Activated CD4-positive, CD25-positive, alpha-beta regulatory T cell treated with anti-CD3 and anti-CD28 coated beads, Interleukin-2, amount 50 U/mL, for 16 hours (primary cell): ENCODE measurements around the gene STRADA.
A peak's percentile ranks its signal among the peaks of the same experiment; 100 is the strongest.

ENCODE experiments used
- DNase-seq: peaks from one replicate; pipeline ENCODE4 v3.0.0-alpha.2; 2020; ENCODE audit warnings: low read depth, low spot score

Gene STRADA

DNA sequence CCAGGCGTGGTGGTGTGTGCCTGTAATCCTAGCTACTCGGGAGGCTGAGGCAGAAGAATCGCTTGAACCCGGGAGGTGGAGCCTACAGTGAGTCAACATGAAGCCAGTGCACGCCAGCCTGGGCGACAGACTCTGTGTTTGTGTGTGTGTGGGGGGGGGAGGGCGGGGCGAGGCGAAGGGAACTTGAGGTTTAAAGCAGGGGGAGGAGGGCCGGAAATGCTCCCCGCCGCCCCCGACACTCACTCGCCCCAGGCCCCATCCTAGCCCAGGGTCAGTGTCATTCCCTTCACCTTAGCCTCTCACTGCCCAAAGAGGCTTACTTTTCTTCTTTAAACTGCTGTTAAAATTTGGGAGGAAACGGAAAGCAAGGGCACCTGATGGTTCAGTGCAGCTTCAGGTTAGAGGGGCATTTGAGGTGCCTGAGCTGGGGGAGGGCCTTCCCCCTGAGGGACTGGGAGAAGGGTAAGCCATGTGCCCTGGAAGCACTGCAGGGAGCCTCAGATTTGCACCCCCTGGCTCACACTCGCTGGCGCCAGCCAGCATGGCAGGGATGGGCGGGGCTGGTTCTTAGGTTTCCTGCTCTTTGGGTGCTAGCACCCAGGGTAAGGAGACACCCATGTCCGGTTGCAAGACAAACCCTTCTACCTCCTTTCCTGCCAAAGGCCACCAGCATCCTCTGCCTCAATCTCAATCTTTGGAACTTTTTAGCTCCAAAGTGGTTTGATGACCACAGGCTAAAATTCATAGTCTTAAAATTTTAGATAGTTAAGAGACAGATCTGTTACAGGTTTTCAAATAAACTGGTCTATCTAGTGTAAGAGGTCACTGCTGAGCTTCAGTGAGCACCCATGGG lies 39.5 kb downstream of the STRADA start:
- DNase-seq, result no peak

DNA sequence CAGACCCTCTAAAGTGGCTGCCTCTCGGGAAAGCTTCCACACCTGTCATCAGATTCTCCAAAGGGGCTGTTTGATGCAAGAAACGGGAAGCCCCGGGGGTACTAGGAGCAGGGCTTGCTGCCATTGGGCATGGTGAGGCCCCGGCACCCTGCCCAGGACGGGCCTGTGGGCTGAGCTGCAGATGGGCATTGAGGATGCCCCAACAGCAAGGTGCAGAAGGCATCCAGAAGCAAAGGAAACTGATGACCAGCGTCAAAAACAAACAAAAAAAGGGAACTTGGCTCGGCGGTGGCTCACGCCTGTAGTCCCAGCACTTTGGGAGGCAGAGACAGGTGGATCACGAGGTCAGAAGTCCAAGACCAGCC lies 40.2 kb downstream of the STRADA start:
- DNase-seq, result no peak

DNA sequence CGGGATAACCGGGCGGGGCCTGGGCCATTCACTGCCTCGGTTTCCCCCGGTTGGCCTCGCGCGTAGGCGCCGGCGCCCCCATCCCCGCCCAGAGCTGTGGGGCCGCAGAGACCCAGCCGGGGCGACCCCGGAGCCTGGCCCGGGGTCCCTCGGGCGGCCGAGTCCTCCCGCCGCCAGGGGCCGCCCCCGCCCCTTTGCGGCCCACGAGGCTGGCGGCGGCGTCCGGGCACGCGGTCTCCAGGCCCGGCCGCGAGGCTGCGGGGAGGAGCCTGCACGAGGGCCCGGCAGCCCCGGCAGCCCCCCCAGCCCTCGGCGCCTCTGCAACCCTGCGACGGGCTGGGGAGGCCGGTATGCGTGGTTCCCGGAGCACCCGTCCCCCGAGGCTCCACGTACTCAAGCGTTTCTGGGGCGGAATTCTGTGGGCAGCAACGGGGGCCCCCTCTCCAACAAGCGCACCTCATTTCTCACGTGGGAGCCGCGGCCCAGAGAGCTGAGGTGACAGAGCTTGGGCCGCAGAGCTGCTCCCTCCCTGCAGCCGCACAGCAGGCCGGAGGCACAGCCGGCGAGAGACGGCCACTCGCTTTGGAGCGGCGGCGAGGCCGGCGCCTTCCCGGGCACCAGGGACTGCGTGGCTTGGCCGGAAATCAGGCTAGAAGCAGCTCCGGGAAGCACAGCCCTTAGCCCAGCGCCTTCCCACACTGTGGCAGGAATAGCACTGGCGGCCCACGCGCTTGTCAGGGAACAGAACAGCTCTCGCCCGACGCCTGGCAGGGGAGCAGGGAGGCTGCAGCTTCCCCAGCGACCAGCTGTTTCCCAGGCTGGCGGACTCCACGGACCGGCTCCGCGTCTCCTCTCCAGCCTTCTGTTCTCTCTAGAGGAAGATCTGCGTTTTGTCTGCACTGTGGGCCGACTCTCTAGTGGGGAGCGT lies 40.8 kb downstream of the STRADA start:
- DNase-seq, result no peak

DNA sequence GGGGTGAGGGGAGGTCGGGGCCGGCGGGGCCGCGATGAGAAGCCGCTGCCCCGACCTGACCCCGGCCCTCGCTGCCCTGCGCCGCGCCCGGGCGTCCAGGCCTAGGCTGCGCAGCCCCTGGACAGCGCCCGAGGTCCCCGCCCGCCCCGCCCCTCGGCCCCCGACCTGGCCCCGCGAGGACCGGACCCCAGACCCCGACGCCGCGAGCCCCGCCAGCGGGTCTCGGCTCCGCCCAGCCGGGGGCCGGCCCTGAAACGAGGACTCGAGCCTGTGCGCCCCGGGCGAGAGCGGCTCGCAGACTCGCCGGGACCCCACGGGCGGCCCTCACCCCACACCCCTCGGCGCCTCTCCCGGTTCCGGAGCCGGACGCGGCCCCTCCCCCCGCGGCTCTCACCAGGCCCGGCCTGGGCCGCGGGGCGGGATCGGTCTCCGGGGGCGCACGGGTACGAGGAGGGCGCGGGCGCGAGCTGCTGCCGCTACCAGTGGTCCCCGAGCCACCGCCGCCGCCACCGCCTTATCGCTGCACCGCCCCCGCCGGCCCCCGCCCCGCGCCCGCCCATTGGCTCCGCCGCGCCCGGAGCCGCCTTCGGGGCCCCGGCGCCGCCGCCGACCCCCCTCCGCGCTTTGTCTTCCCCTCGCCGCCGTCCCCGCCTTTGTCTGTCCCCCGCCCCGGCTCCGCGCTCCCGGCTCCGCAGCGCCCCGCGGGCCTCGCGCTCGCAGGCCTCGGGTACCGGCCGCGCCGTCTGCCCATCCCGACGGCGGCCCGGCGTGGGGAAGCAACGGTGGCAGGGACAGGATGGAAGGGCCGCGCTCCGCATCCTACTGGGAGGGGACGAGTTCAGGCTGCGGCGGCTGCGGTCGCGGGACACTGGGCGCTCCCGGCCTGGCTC lies 41.7 kb downstream of the STRADA start, which contains the start of gene LIMD2:
Gene LIMD2, minus strand, starts transcription at position 488 of the 890 bp plus-strand sequence. CDS start 827 bp downstream, outside the sequence.
- peak; percentile 62 for DNase-seq

DNA sequence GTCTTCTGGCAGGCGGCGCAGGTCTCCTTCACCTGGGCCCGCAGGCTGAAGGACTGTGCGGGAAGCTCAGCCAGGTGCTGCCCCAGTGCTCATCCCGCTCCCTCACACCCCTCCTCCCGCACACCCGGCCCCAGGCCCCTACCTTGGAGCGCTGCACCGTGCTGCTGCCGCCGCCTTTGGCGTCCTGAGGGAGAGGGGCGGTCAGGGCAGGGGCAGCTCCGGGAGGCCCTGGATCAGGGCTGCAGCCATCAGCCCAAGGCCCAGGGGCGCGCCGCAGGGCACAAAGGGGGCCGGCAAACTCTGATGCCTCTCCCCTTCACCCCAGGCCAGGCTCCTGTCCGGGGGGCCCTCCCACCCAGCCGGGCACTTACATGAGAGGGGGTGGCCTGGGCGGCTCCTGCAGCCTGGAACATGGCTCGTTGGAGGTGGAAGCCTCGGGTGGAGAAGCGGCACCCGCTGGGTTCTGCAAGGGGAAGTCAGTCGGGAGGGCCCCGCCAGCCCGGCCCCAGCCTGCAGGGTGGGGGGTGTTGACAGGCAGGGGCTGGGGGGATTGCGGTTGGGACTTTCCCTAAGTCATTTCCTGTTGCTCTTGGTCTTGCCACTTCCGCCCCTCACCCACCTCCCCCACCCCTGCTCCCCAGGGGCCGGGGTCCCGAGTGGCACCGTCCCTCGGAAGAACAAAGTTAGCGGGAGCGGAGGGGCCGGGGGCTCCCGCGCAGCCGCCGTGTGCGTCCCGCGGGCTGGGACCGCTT lies 42.5 kb downstream of the STRADA start:
- DNase-seq, result peak; percentile 63

DNA sequence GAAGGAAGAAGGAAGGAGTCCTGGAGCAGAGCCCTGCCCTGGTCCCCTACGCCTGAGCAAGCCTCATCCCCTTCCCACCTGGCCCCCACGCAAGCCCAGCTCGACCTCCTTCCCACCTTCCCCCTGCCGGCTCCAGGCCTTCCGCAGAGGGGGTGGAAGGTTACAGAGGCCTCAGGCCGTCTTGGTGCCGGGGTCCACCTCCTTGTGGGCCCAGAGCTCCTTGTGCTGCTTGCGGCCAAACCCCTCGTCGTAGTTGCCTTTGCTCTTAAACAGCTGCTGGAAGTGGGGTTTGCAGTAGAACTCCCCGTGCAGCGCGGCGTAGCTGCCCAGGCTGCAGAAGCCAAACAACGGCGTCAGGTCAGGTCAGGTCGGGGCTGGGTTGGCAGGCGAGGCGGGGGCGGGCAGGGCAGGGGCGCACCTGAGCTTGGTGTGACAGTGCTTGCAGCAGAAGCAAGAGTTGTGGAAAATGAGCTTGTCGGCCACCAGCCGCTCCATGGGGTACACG lies 43.2 kb downstream of the STRADA start:
- DNase-seq, result no peak

DNA sequence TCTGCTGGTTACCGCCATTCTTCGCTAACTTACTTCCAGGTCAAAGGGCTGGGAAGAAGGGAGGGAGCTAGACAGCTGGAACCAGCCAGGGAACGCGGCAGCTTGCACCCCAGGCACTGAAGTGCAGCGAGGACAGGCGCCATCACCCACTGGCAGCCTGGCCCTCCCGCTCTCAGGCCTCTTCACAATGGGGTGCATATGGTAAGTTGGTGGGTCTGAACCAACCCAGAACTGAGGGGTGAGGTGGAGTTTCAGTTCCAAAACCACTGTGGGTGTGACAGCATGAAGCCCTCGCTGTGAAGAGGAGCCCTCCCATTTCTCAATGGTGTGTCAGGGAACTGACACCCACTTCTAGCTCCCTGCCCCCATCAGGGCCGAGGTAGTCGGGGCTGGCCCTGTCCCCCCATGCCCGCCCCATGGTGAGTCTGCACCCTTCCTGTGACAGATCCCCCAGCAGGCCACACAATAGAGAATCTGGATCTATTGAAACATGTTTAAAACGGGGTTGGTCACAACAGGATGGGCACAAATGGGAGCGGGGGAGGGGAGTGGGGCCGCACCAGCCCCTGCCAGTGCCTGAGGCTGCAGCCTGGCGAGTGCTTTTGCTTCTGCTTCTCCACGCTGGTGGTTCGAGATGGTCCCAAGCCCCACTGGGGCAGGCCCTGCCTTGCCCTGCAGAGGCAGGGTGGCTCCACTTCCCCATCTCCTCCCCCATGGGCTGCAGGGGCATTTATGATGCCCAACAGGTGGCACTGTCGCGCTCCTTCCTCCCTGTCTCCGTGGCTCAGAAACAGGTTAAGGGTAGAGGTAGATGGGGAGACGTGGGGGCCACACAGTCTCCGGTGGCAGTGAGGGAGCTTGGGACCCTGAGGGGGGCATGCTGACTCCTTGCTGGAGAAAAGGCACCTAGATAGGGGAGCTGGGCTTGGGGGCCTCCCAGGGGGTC lies 44.0 kb downstream of the STRADA start:
- peak; percentile 68 for DNase-seq

DNA sequence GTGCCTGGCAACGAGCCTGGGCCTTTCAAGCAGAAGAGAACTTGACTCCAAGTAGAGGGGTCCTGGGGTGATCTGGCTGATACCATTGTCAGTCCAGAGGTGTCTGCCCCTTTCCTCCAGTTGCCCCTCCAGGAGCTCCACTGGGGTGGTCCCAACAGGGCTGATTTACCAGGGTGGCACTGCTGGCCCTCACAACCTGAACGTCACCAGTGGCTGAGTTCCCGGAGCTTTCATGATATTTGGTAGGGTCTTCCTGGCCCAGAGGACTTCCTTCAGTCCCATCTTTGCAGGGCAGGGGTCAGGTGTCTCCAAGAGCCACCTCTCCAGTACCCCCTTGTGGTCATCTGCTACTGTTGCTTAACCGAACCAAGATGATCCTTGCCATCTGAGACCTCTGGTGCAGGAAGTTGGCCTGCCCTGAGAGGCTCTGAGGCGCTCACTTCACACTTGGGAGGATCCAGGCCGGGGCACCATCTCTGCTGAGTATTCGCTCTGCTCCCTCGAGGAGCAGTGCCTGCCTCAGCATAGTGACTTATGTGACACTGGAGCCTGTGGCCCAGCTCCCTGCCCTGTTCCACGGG lies 45.1 kb downstream of the STRADA start:
- DNase-seq, result no peak

DNA sequence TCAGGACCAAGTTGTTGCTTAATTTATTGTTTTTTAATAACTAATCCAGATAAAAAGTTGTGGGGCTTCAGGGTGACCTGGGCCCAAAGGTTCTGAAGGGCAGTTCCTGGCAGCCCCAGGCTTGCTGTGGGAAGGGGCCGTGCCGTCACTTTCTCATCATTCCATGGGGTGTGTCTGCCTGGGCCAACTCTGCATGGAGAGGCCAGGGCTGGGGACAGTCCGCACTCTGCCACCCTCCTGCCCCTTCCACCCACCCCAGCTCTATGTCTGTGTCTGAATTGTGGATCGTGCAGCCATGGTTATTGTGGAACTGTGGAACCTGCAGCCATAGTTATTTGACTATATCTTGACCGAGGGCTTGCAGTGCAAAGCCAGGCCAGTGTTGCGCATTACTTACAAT lies 45.7 kb downstream of the STRADA start:
- DNase-seq, result no peak

DNA sequence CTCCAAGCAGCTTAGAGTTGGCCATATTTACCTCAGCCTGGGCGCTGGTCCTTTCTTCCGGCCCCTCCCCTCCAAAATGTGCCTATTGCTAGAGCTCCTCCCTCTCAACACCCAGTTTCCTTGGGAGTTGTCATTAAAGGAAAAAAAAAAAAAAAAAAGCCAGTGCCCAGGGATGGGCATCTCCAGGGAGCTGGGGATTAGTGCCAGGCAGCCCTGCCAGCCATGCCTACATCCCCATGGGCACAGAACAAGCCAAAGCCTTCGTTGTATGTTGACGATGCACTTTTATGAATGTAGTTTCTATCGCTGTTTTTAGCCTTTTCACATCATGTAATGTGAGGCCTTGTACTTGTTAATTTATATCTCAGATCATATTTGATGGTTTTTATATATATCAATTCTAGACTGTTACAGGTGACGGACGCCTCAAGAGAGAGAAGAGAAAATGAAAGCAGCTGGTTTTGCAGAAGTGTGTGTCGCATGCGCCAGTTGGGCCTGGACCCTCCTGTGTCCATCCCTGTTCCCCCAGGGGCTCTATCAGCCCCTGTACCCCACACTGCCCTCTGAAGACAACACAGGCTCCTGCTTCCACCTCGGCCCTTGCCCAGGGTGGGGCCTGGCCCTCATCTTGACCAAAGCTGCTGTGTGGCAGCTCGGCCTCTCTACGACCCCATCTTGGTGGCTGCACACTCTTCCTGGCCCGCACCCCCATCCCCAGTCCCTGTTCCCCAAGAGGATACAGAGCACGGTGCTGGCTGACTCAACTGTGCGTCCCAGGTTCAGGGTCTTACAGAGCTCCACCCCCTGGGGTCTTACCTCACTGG lies 46.4 kb downstream of the STRADA start:
- DNase-seq, result no peak

DNA sequence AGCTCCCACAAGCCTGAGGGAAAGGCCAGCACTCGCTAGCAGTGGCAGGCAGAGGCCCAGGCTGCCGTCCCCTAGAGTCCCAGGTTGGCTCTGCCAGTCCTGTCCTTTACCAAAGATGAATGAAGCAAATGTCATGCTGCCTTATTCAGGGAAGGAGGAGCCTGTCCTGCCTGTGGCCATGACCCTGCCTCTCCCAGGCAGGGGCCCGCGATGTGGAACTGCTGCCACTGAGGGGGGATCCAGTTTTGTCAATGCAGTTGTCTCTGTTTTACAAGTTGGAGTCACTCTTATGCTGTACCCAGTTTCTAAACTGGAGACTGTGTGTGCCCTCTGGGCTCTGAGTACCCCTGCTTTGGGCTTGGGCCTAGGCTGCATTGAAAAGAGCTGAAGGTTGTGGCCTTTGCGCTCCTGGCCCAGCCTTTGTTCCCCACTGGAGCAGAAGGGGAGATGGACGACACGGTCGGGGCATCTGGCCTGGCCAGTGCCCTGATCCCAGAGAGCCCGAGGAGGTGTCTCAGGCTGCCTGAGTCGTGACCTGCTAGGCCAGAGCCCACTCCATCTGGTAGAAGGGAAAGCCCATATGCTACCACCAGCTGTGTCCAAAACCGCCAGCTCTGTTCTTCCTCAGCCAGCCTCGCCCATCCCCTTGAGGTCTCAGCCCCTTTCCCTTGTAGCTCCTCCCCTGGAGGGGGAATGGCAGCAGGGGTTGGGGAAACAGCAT lies 47.2 kb downstream of the STRADA start:
- DNase-seq, result no peak

DNA sequence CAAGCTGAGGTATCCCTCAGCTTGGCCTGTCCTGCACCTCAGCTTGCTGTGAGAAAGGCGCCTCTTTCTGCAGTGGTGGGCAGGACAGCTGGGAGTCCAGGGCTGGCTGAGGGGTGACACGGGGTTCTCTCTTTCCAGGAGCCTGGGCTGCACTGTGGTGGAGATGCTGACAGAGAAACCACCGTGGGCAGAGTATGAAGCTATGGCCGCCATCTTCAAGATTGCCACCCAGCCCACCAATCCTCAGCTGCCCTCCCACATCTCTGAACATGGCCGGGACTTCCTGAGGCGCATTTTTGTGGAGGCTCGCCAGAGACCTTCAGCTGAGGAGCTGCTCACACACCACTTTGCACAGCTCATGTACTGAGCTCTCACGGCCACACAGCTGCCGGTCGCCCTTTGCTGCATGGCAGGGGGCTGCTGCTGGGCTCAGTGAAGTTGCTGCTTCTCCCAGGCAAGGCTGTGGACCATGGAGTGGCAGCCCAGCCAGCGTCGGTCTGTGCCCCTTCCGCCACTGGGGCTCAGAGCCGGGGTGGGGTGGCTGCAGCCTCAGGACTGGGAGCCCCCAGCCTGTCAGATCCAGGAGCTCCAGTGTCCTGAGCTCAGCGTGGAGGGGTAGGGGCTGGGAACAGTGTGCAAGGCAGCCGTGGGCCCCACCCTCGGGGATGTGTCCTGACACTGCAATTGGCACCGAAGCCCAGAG lies 48.0 kb downstream of the STRADA start:
- DNase-seq, result no peak

DNA sequence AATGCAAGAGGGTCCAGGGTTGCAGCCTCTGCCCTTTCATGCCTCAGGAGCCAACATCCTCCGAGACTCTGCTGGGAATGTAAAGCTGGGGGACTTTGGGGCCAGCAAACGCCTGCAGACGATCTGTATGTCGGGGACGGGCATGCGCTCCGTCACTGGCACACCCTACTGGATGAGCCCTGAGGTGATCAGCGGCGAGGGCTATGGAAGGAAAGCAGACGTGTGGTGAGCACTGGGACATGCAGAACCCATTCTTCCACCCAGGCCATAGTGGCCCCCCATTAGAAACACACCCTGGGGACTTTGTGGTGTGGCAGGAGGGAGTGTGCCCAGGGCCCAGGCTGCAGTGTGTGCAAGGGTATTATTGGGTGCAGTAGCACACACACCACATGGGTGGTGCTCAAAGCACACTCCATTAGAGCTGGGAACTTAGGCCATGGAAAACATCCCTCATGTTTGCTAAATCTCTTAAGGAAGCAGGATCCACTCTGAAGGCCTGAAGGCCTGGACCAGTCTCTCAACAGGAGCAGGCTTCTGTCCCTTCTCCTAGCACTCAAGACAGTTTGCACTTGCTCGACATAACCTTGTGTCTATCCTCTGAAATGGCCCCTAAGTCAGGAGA lies 49.3 kb downstream of the STRADA start:
- DNase-seq, result no peak

DNA sequence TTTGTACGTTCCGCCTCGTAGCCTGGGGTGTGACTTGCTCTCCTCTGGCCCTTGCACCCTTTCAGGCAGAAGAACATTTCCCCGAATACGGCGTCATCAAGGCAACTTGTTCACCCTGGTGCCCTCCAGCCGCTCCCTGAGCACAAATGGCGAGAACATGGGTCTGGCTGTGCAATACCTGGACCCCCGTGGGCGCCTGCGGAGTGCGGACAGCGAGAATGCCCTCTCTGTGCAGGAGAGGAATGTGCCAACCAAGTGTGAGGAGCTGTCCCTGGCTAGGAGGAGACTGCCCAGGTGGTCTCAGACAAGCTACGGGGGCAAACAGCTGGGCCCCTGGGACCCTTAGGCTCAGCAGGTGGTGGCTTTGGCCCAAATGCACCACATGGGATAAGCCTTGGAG lies 52.1 kb downstream of the STRADA start:
- DNase-seq, result no peak

DNA sequence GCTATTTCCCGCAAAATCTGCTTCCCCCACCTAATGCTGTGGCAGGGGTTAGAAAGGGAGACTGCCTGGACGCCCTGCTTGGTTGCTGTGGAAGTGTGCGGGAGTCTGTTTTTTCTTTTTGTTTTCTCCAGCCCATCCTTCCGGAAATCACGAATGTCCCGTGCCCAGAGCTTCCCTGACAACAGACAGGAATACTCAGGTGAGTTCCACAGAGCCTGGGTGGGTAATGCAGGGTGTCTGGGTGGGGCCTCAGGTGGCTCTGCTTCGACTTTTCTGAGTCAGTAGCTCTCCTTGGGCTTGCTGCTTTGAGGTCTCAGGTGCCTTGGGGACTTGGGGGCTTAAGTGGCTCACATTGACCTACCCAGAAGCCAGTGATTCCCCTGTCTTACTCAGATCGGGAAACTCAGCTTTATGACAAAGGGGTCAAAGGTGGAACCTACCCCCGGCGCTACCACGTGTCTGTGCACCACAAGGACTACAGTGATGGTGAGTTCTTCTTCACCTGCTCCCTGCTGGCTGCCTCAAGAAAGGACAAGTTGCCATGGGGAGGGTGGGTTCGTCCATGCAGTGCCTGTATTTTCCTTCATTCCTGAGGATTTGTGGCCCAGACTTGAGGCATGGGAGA lies 53.1 kb downstream of the STRADA start:
- DNase-seq, result no peak

DNA sequence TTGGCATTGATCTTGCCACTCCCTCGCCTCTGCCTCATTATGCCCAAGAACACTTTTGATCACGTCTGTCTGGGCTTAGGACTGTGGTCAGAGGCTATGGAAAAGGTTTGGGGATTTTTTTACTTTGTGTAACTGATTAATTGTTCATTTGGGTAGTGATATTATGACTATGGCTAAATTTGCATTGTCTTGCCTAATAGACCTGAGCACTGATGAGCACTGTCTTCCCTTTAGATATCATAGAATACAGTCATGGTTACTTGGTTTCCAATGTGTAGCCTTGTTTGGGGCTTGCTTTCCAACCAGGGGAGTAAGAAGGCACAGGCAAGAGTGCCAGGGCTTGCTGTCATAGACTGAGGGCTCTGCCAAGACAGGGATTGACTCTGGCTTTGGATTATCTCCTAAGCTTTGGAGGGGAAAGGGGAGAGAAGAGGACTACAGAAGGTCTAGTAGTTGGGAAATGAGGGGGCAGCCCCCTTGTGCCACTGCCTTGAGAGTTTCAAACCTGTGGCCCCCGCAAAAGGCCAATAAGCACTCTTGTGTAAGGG lies 55.4 kb downstream of the STRADA start:
- no peak for DNase-seq
